ENCODE results near the gene CARD10.
"Not testable (repeated sequence)": the region's sequence is repeated elsewhere in the genome, so short reads cannot be mapped to it uniquely, and the experiment has no call there.

Gene CARD10

DNA sequence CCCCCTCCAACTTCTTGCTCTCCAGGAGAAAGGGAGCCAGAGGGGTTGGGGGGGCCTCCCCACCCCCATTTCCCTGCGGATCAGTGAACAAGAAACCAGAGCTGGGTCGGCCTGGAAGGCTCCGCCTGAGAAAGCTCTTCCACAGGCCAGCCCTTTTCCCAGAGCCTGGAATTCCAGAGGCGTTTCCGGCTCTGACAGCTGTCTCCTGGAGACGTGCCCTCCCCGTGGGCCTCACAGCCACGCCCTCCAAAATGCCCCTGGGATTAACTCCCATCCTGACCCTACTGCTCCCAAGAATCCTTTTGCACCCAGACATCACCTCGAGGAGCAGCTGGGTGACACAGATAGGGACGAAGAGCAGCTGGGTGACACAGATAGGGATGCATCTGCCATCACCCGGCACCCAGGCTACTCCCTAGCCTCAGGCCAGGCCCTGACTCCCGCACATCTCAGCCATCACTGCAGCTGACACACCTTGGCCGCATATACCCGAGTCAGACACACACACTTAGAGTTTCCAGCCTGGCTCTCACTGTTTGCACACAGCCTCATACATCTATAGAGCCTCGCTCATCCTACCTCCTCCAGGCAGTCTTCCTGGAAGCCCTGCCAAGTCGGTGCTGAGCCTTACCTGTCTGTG, 33.4 kb upstream of the CARD10 start:
- no peak for DNase-seq

DNA sequence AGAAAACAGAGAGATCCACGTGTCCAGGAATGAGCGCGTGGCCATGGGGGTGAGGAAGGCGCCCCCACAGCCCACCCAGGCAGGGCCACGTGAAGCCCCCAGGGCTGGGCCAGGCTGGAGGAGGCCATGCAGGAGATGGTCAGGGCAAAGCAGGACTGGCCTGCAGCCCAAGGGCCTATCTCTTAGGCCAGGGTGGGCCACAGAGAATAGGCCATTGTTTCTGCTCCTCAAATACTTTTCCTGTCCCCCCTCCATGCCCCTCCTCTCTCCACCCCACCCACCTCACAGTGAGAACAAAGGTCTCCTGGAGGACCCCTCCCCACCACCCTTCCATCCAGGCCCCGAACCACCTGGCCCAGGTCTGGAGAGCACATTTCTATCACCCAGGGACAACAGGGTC, 32.8 kb upstream of the CARD10 start:
- no peak for DNase-seq

DNA sequence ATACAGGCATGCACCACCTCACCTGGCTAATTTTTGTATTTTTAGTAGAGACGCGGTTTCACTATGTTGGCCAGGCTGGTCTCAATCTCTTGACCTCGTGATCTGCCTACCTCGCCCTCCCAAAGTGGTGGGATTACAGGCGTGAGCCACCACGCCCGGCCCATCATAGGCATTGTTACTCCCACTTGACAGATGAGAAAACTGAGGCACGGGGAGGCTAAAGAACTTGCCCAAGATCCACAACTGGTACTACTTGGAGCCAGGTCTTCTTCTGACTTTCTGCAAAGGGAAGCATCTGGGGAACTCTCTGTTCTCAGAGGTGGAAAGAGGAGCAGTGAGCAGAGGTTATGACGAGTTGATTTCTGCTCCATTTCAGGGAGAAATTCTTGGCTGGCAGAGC, 31.7 kb upstream of the CARD10 start:
- DNase-seq: not testable (repeated sequence)

DNA sequence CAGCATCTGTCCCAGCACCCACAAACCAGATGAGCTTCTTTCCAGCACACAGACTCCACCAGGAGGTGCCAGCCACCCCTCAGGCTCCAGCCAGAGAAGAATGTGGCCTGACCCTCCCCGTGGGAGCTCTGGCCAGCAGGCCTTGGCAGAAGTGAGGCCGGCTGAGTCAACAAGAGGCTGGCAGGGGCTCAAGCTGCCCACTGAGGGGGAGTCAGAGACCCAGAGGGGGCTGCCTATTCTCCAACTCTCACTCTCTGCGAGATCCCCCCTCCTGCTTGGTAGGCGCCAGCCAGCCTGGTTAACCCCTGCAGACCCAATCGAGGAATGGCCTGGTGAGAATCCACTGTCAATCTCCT, 30.5 kb upstream of the CARD10 start:
- peak; percentile 89 for DNase-seq

DNA sequence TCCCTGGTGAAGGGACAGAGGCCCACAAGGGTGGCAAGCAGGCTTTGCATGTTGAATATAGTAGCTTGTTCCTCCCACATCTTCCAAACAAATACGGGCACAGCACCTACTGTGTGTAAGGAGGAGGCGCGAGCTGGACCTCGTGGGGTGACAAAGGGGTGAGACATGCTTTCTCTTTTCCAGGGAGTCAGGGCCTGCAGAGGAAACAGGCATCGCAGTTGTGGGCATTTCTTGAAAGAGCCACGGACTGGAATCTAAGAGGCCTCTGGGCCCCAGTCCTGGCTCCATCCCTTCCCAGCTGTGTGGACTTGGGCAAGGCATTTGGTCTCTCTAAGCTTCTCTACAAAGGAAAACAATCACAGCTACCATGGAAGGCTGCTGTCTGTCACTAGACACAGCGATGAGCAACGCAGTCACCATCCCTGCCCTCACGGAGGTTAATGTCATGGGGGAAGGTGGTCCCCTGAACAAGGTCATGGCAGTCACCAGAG, 28.1 kb upstream of the CARD10 start:
- no peak for DNase-seq

DNA sequence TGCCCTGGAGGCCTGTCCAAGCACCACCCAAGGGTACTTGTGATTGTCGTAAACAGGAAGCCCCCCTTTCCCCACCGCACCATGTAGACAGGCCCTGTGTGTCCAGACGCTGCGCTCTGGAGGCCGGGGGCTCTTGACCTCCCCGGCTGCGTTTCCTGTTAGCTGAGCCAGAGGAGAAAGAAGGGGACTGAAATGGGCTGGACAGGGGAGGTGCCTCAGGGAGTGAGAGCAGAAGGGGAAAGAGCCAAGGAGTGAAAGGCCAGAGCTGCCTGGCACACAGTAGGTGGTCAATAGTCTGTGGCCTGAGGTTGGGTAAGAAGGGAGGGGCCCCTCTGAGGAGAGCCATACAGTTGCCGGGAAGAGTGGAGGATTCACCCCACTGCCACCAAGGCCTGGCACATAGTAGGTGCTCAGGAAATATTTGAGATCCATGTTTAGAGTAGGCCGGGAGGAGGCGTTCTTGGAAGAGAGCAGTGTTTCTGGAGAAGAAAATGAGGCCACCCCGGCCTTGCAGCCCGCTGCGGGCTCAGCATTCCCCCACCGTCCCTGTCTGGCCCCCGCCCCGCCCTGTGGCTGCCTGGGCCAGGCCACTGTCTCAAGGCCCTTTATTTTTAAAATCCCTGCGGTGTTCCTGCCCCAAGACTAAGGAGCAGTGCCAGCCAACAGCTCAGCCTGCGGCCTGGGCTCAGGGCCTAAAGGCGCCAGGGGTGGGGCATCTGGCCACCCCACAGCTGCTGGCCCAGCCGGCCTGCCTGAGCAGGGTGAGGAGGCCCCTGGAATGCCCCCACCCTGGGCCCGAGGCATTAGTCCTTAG, 27.4 kb upstream of the CARD10 start:
- no peak for DNase-seq

DNA sequence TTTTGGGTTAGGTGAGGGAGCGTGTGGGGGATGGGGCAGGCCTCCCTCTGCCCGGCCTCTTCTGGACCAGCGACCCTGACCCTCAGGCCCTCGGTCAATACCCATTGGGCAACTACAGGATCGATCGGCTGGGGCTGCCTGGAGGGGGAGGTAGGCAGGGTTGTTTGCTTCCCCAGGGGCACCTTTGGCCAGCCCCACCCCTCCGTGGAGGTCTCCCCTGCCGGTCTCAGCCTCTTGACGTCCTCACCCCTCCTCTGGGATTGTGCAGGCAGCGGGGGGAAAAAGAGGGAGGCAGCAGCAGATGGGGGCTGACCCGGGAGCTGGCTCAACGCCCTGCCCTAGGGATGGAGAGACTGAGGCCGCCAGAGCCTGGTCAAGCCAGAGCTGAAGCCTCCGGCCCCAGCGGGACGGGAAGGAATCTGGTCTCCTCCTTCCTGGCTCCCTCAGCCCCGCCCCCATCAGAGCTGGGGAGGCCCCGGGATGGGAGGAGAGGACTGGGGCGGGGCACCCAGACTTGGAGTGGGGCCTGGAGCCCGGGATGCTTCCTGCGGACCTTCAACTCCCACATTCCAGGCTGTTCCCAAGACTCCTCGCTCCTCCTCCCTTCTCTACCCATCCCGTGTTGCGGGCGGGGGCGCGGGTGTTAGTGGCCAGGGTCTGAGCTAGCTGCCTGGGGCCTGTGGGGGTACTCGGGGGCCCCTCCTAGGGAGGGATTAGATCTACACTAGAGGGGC, 26.7 kb upstream of the CARD10 start:
- no peak for DNase-seq

DNA sequence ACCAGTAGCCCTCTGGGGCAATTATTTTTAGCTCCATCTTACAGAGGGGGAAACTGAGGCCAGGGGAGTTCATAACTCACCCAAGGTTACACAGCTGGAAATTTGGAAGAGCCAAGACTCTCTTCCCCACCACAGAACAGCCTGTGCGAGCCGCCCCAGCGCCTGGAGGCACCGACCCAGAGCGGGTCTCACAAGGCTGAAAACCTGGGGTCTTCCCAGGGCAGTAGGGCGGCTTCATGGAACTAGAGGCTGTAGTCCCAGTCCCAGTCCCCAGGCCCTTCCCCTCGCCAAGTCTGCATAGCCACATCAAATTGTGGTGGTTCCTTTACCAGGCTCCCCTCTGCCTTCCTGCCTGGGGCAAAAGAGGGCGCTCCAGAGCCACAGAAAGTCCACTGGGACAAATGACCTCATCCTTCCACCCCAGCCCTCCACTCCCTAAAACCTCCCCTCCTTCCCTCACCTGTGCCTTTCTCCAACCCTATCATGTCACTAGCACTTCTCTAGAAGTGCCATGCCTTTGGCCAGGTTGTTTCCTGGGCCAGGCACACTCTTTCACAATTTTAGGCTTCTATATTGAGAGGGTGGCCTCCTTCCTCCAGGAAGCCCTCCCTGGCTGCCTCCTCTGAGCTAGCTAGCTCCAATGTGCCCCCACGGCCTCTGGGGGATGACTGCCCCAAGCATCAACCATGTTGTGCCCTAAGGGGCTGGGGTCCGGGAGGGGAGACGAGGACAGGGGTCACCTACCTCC, 25.9 kb upstream of the CARD10 start:
- no peak for DNase-seq

DNA sequence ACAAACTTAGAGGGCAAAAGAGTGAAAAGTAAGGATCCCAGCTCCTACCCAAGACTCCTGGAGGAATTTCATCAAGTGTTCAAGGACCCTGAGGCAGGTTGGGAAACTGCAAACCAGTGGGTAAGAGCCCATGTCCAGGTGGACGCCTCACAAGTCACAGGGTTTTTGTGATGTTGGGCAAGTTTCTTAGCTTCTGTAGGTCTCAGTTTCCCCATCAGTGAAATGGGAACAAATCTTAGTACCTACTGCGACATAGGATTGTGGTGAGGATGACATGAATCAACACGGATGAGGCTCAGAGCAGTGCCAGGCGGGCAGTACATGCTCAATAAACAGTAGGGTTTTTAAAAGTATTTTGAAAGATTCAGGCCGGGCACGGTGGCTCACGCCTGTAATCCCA, 23.7 kb upstream of the CARD10 start:
- DNase-seq: no peak

DNA sequence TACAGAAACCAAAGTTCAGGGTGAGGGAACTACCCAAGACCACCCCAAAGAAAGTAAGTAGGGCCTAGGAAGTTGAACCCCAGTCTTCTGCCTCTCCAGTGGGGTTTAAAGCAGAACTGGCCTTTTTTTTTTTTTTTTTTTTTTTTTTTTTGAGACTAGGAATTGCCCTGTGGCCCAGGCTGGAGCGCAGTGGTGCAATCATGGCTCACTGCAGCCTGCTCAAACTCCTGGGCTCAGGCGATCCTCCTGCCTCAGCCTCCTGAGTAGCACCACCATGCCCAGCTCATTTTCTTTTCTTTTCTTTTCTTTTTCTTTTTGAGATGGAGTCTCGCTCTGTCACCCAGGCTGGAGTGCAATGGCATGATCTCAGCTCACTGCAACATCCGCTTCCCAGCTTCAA, 23.2 kb upstream of the CARD10 start:
- not testable (repeated sequence) for DNase-seq

DNA sequence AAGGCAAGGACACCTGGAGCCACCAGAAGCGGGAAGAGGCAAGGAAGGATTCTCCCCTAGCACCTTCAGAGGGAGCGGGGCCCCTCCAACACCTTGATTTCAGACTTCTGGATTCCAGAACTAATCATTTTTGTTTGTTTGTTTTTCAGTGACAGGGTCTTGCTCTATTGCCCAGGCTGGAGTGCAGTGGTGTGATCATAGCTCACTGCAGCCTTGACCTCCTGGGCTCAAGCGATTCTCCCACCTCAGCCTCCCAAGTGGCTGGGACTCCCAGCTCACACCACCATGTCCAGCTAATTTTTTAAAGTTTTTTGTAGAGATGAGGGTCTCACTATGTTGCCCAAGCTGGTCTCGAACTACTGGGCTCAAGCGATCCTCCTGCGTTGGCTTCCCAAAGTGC, 20.6 kb upstream of the CARD10 start:
- not testable (repeated sequence) for DNase-seq

DNA sequence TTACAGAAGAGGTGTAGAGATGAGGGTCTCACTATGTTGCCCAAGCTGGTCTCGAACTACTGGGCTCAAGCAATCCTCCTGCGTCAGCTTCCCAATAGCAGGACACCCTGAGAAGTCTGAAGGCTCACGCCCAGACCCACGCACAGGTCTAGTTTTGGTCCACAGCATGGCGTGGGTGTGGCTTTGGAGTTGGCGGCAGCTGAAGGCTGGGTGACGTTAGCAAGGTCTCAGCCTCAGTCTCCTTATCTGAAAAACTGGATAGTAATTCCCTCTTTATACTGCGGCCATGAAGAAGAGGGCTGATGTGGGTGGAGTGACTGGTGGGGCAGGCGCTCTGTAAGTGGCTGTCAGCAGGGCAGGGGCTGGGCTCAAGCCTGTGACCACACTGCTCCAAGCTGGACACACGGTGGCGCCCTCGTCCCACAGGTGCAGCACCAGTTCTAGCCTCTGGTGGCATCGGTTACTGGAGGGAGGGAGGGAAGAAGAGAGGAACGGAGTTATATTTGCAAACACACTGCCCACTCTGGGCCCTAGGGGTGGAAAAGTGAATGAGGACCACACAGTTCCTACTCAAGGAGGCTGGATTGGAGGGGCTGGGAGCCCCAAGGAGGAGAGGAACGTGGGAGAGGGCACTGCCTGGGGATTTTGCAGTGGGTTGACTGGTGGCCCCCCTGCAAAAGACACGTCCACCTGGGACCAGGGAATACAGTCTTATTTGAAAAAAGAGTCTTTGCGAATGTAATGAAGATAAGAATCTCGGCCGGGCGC, 19.6 kb upstream of the CARD10 start:
- peak; percentile 62 for DNase-seq

DNA sequence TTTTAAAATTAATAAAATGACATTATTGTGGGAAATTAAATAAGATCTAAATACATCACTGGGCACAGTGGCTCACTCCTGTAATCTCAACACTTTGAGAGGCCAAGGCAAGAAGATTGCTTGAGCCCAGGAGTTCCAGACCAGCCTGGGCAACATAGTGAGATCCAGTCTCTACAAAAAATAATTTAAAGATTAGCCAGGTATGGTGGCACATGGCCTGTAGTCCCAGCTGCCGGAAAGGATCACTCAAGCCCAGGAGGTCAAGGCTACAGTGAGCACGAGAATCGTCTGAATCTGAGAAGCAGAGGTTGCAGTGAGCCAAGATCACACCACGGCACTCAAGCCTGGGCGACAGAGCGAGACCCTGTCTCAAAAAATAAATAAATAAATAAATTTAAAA, 15.9 kb upstream of the CARD10 start:
- no peak for DNase-seq

DNA sequence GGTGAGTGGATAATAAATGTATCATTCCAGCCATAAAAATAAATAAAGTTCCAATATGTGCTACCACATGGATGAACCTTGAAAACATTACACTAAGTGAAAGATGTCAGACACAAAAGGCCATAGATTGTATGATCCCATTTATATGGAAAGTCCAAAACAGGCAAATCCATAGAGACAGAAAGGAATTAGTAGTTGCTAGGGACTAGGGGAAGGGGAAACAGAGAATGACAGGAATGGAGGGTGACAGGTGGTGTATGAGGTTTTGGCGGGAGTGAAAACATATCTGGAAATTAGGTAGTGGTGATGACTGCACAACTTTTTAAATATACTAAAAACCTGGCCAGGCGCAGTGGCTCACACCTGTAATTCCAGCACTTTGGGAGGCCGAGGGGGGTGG, 15.2 kb upstream of the CARD10 start:
- DNase-seq: no peak

DNA sequence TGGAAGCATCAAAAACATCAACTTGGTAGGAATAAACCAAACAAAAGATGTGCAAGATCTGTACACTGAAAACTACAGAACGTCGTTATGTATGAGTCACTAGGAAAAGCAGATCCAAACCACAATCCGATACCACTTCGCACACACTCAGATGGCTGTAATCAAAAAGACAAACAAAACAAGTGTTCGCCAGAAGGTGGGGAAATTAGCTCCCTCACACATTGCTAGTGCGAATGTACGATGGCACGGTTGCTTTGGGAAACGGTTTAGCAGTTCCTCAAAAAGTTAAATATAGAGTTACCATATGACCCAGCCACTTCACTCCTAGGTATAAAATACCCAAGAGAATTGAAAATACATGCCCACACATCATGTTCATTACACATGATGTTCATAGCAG, 14.8 kb upstream of the CARD10 start:
- no peak for DNase-seq

DNA sequence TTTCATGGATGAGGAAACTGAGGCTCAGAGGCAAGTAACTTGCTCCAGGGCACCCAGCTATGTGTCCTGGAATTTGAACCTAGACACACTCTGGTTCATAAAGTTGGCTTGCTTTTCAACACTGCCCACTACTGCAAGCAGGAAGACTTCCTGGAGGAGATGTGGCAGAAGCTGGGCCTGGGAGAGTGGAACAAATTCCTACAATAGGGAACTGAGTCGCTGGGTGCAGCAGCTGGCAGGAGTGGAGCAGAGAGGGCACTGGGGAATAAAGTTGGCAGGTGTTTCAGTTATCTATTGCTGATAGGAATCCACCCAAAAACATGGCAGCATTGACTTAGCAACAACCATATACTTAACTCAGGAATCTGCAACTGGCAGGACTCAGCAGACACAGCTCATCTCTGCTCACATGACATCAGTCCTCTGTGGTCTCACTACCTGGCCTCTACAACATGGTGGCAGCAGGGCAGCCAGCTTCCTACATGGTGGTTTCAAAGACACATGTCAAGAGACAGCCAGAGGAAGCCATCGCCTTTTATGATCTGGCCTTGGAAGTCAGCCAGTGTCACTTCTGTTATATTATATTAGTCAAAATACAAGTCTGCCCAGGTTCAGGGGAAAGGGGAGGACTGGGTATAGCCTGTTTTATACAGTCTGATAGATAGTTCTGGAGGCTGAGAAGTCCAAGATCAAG, 10.6 kb upstream of the CARD10 start:
- no peak for DNase-seq

DNA sequence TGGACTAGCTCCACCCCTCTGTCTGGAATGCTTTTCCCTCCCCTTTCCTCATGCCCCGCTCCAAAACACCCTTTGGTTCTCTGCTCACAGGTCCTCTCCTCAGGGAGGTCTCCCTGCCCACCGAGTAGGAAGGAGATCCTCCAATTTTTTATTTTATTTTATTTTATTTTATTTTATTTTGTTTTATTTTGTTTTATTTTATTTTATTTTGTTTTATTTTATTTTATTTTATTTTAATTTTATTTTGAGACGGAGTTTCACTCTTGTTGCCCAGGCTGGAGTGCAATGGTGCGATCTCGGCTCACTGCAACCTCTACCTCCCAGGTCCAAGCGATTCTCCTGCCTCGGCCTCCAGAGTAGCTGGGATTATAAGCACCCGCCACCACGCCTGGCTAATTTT, 8.7 kb upstream of the CARD10 start:
- not testable (repeated sequence) for DNase-seq

DNA sequence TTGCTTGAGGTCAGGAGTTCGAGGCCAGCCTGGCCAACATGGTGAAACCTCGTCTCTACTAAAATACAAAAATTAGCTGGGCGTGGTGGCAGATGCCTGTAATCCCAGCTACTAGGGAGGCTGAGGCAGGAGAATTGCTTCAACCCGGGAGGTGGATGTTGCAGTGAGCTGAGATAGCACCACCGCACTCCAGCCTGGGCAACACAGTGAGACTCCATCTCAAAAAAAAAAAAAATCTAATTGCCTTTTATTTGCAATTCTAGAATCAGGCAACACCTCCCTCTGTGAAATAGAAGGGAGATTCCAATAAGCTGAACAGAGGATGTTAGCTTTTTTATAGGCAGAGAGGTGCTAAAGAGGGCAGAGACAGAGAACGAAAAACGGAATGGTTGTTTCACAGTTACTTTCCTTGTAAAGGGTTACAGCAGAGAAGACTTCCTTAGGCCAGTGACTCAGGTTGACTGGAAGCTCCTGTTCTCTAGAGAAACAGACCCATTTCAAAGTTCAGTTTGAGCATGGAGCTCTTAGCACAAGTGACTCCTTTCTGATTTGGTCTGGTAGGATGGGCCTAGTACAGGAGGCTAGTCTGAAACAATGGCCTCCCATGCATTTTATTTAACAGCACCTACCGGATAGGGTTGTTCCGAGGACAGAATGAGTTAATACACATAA, 8.0 kb upstream of the CARD10 start:
- DNase-seq: not testable (repeated sequence)

DNA sequence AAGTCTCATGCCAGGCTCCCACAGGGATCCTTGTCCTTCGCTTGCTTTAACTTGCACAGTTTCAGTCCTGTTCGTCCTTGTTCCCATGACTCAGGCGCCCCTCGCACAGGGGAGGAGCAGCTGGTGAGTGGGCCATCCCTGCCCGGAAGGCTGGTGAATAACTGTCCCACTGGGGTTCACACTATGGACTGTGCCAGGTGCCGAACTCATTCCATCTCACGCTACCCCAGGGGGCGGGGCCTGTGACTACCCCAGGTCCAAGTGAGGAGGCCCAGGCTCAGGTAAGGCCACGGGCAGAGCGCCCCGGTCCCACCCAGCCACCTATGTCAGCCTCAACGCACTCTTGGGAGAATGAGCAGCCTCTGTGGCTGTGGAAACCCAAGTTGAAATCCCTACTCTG, 7.2 kb upstream of the CARD10 start:
- no peak for DNase-seq

DNA sequence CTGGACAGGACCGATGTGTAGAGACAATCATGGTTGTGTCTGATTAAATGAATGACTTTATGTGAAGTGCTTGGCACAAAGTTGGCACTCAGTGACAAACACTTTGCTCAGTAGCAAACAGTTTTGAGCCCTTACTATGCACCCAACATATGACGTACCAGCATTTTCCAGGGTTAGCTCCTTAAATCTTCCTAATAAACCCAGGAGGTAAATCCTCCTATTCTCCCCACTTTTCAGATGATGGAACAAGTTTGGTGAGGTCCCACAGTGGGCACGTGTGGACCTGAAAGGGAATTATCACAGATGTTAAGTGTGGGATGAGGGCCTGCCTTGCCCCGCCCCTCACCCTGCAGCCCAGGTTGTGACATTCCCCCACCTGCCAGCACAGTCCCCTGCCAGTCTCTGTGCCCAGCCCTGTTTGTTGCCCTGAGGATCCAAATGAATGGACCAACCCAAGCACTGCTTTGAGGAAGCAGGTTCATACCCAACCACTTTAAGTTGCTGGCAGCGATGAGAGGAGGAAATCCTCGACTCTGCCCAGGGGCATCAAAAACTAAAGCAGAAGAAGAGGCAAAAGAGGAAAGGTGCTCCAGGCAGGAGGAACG, 6.6 kb upstream of the CARD10 start:
- DNase-seq: no peak

Measured in NCI-H1092 (cell line).